ENCODE results near the gene GNAZ. TPM values are rescaled to one million over a fixed set of nuclear protein-coding genes. Genes with fewer than 3 reads are reported as not detected.
"Not testable (repeated sequence)": the region's sequence is repeated elsewhere in the genome, so short reads cannot be mapped to it uniquely, and the experiment has no call there.

GNAZ gene
- polyA plus RNA-seq, 3 donors = 1.5 to 7.8 (median 6.2) TPM

DNA sequence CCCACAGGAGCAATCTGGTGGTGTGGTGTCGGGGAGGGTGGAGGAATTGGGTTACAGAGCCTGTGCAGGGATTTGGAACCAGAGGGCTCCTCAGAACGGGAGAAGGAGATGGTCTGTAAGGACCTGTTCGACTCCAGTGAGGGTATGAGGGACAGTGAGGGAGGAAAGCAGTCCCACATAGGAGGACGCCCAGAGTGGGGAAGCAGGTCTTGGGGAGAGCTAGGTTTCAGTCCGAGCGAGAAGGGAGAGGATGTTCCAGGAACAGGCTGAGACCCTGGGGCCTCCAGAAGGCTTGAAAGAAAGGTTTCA, 32.0 kb upstream of the GNAZ start:
- 77 to 98% (median 92%) methylated on average over 6 of the region's 6 CpGs for WGBS, 3 donors
- no peak overlapping the region for H3K27ac ChIP-seq (ENCODE audit: low read depth, low read length)

DNA sequence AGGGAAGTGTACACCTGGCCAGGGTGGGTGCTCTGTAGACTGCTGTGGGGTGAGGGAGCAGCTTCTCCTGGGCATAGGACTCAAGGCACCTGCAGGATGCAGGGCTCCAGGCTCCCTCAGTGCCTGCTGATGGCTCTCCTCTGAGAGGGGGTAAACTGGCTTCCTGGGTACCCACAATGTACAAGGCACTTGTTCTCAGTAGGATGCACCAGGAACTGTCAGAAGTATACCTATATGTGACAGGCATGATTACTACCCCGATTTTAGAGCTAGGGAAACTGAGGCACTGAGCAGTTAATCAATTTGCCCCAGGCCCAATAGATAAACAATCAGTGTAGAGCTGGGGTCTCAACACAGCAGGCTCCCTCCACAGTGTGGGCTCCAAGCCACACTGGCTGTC, 31.4 kb upstream of the GNAZ start:
- H3K27ac ChIP-seq (ENCODE audit: low read depth, low read length) = no peak overlapping the region
- 81 to 90% (median 86%) methylated on average over 1 of the region's 1 CpG for WGBS, 3 donors

DNA sequence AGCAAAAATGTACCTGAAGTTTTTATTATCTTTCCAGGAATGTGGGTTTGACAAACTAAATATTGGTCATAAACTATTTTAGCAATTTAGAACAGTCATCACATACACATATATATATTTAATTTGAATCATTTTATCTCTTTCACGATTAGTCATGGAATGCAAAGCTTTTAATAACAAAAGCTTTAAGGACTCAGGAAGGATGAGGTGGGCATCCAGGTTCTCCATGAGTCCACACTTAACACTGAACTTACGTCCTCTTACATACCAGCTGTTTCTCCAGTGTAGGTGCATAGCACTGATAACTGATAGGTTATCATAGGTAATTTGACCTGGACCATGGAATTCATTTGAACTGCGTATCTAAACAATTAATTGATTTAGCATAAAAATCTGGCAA, 28.1 kb upstream of the GNAZ start:
- 49 to 79% (median 78%) methylated on average over 3 of the region's 3 CpGs for whole genome bisulfite sequencing, 3 donors

DNA sequence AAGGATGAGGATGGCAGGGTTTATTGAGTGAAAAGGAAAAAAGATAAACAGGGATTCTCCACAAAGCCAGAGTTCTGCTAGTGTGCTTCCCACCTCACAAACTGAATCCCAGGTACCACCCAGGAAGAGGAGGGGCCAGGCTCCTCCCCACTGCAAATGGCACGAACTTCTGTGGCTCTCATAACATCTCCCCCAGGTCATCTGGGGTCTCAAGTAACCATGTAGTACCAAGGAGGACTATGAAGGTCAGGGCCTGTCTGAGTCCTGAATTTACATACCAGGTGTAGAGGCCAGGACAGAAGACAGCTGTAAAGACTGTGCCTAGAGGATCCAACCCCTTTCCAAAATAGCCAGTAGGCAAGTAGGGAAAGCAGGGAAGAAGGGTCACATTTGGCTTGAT, 25.7 kb upstream of the GNAZ start:
- WGBS, 3 donors = 17 to 45% (median 27%) methylated on average over 1 of the region's 1 CpG
- H3K27ac ChIP-seq (ENCODE audit: low read depth, low read length) = no peak overlapping the region

More for the DNA sequence above, 28.1 kb upstream of the GNAZ start:
- H3K27ac ChIP-seq (ENCODE audit: low read depth, low read length) = no peak overlapping the region

DNA sequence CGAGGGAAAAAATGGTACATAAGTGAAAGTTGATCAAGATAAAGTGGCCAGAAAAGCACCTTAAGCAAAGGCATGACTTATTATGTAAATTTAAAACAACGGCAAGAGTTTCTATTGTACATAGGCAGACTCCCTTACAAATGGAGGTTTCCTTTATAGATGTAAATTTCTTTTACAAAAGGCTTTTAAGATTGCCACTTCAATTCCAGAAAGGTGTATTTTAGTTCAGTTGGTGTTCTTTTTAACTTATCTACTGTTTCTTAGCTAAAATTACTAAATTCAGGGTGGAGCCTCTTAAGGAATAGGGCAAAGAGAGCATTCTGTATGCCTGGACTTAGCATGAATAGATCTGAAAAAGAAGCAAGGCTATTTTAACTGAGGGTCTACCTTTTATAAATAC, 24.9 kb upstream of the GNAZ start:
- WGBS, 3 donors = 52 to 73% (median 58%) methylated on average over 2 of the region's 2 CpGs
- H3K27ac ChIP-seq (ENCODE audit: low read depth, low read length) = no peak overlapping the region

DNA sequence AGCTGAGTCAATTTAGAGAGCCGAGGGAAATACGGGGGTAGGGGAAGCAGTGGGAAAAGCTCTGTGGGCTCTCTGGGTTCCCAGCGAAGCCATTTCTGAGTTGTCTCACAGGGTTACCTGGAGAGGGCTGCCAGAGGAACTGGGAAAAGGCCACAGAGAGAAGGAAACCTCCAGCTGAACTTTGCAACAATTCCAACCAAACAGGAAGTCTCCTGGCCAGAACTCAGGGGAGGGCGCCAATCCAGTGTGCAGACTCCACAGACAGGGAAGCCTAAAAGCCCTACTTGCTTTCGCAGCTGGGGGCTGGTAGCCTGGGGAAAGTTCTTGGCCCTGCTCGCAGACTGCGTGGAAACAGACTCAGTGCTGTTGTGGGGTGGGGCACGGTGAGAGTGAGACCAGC, 23.1 kb upstream of the GNAZ start:
- H3K27ac ChIP-seq (ENCODE audit: low read depth, low read length) = no peak overlapping the region
- WGBS, 3 donors = 70 to 83% (median 82%) methylated on average over 8 of the region's 8 CpGs

DNA sequence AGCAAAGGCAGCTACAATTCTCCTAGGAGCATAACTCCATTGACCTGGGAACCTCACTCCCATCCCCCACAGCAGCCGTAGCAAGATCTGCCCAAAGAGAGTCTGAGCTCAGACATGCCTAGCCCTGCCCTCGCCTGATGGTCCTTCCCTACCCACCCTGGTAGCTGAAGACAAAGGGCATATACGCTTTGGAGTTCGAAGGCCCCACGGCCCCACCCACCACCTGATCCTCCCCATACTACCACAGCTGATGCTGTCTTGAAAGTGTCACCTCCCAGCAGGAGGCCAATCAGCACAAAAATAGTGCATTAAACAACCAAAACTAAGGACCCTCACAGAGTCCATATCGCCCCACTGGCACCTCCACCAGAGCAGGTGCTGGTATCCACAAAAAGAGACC, 22.6 kb upstream of the GNAZ start:
- 83 to 89% (median 87%) methylated on average over 6 of the region's 6 CpGs for WGBS, 3 donors
- no peak overlapping the region for H3K27ac ChIP-seq (ENCODE audit: low read depth, low read length)

DNA sequence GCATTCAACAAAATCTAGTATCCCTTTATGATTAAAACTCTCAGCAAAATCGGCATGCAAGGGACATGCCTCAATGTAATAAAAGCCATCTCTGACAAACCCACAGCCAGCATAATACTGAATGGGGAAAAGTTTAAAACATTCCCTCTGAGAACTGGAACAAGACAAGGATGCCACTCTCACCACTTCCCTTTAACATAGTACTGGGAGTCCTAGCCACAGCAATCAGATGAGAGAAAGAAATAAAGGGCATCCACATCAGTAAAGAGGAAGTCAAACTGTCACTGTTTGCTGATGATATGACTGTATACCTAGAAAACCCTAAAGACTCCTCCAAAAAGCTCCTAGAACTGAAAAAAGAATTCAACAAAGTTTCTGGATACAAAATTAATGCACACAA, 19.8 kb upstream of the GNAZ start:
- WGBS, 3 donors = 79 to 88% (median 80%) methylated on average over 1 of the region's 1 CpG
- not testable (repeated sequence) for H3K27ac ChIP-seq (ENCODE audit: low read depth, low read length)

DNA sequence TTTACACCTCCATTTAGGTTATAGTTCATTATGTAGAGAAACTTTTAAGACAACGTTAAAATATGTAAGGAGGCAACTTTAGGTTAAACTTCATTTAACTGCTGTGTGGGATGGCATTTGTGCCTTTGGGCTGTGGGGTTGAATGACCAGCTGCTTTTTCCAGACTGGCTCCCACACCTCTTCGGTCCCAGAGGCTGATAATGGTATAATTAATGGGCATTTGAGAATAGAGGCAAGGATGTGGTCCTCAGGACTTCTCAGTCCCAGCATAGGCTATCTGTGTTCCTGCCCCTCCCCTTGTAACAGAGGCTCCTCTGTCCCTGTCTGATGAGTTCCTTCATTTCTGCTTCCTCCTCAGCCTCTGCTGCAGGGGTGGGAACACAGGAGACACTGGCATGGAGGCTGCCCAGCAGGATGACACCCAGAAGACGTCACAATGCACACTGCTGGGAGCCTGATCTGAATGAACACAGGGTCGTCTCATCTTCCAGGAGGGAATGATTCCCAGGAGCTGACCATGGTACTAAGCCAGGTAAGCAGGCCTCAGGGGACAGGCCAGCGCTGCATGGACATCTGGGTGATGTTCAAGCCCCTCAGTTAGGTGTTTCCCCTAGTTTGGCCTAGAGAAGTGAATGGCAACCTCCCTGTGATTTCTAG, 17.1 kb upstream of the GNAZ start:
- H3K27ac ChIP-seq (ENCODE audit: low read depth, low read length) = no peak overlapping the region
- 38 to 59% (median 54%) methylated on average over 5 of the region's 5 CpGs for WGBS, 3 donors

DNA sequence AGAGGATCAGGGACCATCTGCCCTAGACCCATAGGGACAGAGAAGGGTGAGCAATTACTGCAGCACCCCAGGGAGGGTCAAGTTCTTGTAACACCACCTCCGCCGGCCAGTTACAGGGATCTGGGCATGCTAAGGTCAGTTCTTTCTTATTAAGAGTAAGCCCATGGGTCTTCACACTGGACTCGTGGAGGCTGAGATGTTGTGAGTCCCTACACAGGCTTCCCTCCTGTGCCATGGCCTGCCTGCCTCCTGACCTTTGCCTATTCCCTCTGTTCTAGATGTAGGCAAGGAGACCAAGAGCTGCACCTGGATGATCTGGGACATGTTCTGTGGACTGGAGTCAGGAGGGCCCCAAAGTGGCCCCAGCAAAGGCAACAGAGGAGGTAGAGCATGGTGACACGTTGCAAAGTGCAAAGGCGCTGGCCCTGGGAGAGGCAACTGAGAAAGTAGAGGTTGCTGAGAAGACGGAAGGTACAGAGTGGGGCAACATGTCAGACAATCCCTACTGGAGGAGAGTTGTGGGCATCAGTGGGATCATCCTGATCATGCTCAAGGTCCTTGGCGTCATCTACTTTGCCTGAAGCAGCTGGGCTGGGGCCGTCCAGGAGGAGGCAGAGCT, 16.3 kb upstream of the GNAZ start:
- no peak overlapping the region for H3K27ac ChIP-seq (ENCODE audit: low read depth, low read length)
- WGBS, 3 donors = 89 to 94% (median 90%) methylated on average over 8 of the region's 8 CpGs

DNA sequence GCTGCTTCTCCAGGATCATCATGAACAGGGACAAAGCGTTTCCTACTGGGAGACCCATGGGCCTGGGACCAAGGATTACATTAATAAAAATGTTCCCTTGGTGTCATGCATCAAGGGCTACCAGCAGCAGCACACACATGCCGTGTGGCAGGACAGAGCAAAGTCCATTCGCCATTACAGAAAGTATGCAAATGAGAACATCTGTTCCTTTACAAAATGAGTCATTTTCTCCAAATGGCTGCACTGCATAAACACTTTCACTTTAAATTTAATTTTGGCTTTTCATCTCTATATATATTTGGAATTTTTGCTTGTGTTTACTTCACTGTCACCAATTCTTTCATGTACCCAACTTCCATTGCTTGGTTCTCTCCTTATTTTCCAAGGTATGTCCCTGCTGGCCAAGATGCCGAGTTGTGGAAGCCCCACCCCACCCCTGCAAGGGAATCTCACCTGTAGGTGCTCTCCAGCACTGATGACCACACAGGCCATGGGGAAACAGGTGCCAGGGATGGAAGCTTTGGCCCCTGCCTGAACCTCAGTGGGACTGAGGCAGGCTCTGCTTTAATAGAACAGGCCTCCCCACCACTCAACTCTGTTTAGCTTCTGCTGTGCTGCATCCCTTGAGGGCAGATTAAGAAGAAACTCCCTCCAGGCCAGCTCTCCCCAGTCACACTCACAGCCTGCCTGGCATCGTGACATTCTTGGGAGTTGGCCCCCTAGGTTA, 15.6 kb upstream of the GNAZ start:
- H3K27ac ChIP-seq (ENCODE audit: low read depth, low read length) = no peak overlapping the region
- 68 to 82% (median 81%) methylated on average over 5 of the region's 5 CpGs for WGBS, 3 donors

DNA sequence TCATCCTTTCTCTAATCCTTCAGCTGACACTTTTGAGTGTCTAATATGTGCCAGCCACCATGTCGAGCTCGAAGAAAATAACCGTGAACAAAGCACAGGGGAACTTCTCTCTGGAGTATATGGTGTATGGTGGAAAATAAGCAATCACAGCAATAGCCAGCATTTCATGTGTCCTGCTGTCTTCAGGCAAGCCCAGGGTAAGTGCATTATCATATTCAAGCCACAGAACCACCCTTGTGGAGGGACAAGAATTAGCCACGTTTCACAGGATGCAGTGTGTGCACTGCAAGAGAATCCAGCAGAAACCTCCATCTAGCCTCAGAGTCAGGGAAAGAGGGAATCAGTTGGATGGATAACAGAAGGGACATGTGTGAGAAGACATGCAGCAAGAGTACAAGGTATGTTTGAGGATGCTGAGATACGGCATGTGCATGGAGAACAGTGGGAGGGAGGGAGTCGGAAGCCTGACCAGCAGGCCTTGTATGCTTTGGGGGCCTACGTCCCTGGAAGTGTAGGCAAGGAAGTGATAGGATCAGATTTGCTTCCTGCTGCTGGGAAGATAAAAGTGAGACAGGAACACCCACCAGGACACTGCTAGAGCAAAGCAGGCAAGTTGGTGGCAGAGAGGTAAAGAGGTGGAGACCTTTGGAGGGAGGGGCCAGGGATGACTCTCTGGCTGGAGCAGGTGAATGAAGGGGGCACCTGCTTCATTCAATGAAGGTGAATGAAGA, 14.7 kb upstream of the GNAZ start:
- WGBS, 3 donors = 69 to 77% (median 76%) methylated on average over 7 of the region's 7 CpGs
- H3K27ac ChIP-seq (ENCODE audit: low read depth, low read length) = no peak overlapping the region

DNA sequence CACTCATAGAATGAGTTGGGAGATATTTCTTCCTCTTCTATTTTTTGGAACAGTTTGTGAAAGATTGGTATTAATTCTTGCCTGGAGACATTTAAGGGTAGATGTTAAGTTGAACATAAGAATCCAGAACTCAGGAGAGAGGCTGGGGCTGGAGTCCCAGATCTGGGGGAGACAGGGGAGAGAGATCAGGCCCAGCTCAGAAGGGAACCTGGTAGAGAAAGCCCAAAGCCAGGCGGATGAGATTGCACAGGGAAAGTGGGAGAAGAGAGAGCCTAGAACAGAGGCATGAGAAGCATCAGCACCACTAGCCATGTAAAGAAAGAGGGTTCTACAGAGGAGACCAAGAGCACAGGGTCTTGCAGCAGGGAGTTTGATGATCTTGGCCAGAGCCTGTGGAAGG, 13.0 kb upstream of the GNAZ start:
- 50 to 88% (median 67%) methylated on average over 1 of the region's 1 CpG for WGBS, 3 donors
- no peak overlapping the region for H3K27ac ChIP-seq (ENCODE audit: low read depth, low read length)

DNA sequence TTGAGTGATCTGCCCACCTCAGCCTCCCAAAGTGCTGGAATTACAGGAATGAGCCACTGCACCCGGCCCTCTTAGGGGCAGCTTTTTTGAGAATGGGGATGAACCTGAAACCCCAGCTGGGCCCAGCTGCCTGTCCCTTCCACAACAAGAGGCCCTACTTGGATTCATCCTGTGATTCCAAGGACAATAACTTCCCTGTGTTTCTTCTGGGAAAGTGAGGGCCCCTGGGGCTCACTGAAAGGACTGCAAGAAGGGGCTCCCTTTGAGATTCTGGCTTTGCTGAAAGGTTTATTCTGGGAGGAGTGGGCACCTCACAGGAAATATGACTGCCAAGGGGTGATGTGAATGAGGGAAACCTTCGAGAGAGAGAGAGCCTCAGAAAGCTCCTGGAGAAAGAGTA, 12.3 kb upstream of the GNAZ start:
- H3K27ac ChIP-seq (ENCODE audit: low read depth, low read length) = no peak overlapping the region
- WGBS, 3 donors = 63 to 79% (median 72%) methylated on average over 2 of the region's 2 CpGs

DNA sequence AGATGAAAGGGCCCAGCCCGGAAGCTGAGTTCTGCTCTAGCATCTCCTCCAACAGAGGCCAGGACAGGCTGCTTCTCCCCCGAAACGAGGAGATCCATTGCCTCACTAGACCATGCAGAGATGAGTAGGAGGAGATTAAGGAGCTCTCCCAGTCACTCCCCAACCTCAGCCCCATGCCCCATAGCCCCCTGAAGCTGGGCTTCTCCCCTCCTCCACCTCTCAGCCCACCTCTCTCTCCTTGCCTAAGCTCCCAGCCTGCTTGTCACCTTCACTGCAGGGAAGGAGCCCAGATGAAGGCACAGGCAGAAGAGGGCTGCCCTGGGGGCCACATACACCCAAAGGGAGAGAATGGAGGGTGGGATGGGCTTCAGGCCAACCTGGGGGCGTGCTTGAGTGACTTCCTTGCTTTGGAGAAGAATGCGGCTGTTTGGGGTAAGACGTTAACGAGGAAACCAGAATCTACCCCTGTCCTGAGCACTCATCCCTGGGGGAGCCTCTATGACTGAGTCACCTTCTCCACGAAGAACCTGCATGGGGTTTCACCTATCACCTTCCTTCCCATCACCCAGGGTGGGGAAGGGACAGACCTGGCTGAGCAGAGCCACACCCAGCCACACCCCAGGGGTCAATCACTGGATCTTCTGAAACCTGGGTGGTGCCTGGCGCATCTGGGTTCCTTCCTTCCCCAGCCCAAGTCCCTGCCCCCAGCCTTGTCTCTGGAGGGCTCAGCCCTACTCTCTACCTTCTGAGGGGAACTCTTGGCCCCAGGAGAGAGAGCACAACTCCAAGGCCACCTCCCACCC, 11.6 kb upstream of the GNAZ start:
- no peak overlapping the region for H3K27ac ChIP-seq (ENCODE audit: low read depth, low read length)
- WGBS, 3 donors = 77 to 85% (median 79%) methylated on average over 9 of the region's 9 CpGs

DNA sequence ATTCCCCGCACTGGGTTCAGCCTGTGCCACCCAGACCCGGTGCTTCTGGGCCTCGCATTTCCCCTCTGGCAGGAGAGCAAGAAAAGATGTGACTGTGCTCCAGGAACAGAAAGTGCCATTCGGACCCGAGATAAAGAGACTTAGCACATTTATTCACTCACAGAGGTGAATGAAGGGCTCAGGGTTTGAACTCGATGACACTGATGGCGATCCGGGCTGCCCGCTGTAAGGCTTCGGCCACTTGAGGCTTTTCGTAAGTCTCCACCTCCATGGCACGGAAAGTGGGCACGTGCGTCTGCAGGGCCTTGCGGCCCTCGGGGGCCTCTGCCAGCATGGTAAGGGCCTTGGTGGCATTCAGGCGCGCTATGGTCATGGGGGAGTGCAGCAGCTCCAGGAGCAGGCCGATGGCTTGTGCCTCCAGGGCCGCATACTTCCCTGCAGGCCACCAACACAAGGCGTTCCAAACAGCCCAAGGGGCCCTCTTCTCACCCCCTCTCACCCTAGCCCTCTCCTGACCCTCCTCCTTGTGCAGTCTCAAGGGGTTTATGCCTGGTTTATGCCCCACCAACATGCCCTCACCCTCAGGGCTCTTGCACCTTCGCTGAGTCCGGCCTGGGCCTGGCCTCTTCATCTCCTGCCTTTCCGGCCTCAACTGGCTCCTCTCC, 10.9 kb upstream of the GNAZ start:
- 91 to 93% (median 93%) methylated on average over 24 of the region's 24 CpGs for WGBS, 3 donors
- no peak overlapping the region for H3K27ac ChIP-seq (ENCODE audit: low read depth, low read length)

DNA sequence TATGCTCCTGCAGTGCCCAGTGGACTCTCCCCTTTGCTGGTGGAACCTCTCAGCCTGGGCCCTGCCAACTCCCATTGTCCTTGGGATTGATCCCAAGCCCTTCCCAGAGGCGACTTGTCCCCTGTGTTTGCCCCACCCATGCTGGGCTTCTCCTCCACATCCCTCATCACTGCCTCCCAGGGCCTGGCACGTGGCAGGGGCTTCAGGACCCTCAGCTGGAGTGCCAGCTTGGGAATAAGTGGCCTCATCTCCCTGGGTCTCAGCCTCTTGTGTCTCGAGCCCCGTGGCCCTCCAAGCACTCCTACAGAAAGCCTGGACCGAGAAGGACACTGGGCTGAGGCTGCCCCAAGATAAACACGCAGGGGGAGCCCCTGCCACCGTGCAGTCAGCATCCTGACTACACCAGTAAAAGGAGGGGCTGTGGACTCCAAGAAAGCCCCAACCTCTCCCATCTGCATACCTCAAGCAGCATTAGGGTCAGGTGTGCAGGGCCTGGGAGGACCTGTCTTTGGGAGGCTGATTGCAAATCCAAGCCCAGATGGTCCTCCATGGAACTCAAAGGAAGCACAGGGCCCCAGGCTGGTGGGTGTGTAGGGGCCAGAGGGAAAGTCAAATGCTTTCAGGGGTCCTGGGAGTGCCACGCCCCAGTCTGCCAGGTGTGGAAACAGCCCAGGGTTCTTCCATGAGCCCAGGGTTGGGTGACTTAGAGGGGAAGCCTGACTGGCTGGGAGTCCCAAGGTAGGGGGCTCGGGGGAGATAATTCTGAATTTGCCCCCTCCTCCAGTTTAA, 9.5 kb upstream of the GNAZ start:
- 78 to 86% (median 81%) methylated on average over 9 of the region's 9 CpGs for WGBS, 3 donors
- H3K27ac ChIP-seq (ENCODE audit: low read depth, low read length) = no peak overlapping the region
